GM23338 (cell line): ENCODE results near the gene NEK4. TPM values are rescaled to one million over a fixed set of nuclear protein-coding genes. Genes with fewer than 3 reads are reported as not detected.

Experiments used
- polyA plus RNA-seq: library from polyadenylated mRNA; unstranded; fragments of >200 nt; fragmentation: Nextera tagmentation; extraction: Ambion mirVana; gene quantifications from 2 replicates; pipeline ENCODE4 v1.2.1, GENCODE V29; 2016
- small RNA-seq: library from RNA; depleted of rRNA; stranded (forward); fragments of <200 nt; gene quantifications from one replicate; pipeline ENCODE3, GENCODE V24; 2014; ENCODE audit warnings: low replicate concordance
- total RNA-seq: library from RNA; depleted of rRNA; stranded (reverse); fragments of >200 nt; shearing (Covaris generic); gene quantifications from 2 replicates; pipeline ENCODE4 v1.2.3, GENCODE V29; 2014; rRNA removed

The NEK4 gene
- total and polyA plus RNA-seq, 2 experiments from 2014 or later = 8.6 to 42.7 TPM

Small RNA genes lying within 50 kb of the gene (small RNA-seq; reads per million reads assigned to genes)
- gene AC006254.2 = not detected
- gene RF00569 = 5,022 reads per million, percentile 100 among the genes with 10 or more reads in this experiment
- gene RF01183 = not detected
- 0.27 reads per million, percentile 8 among the genes with 10 or more reads in this experiment for gene SNORD19
- not detected for gene SNORD19B
- gene SNORD69 = 1,554 reads per million, percentile 100 among the genes with 10 or more reads in this experiment

Other genes starting within 250 kb of the NEK4 start
- 287 and 324 TPM in 2 replicates for gene NT5DC2, start 237.1 kb downstream of the NEK4 start, total RNA-seq
- 260 and 269 TPM in 2 replicates for gene NT5DC2, start 237.1 kb downstream of the NEK4 start, polyA plus RNA-seq
- 1.6 and 2.6 TPM in 2 replicates for gene UQCC5, start 234.3 kb downstream of the NEK4 start, total RNA-seq
- gene UQCC5, start 234.3 kb downstream of the NEK4 start, polyA plus RNA-seq = 156 and 157 TPM in 2 replicates
- 72.5 and 80.7 TPM in 2 replicates for gene PBRM1, start 85.0 kb downstream of the NEK4 start, total RNA-seq
- 40.8 and 57.5 TPM in 2 replicates for gene PBRM1, start 85.0 kb downstream of the NEK4 start, polyA plus RNA-seq
- 138 and 169 TPM in 2 replicates for gene GNL3, start 84.9 kb downstream of the NEK4 start, total RNA-seq
- 177 and 205 TPM in 2 replicates for gene GNL3, start 84.9 kb downstream of the NEK4 start, polyA plus RNA-seq
- gene GLT8D1, start 65.1 kb downstream of the NEK4 start, total RNA-seq = 40.8 and 50.7 TPM in 2 replicates
- gene GLT8D1, start 65.1 kb downstream of the NEK4 start, polyA plus RNA-seq = 24.6 and 30.0 TPM in 2 replicates
- 165 and 187 TPM in 2 replicates for gene SPCS1, start 64.8 kb downstream of the NEK4 start, total RNA-seq
- 277 and 288 TPM in 2 replicates for gene SPCS1, start 64.8 kb downstream of the NEK4 start, polyA plus RNA-seq
- not detected in 2 replicates for gene ITIH1, start 6.7 kb upstream of the NEK4 start, total RNA-seq
- not detected in 2 replicates for gene ITIH1, start 6.7 kb upstream of the NEK4 start, polyA plus RNA-seq
- 0.31 TPM in 1 of 2 replicates, not detected in the other for gene ITIH3, start 23.9 kb upstream of the NEK4 start, total RNA-seq
- not detected in 2 replicates for gene ITIH3, start 23.9 kb upstream of the NEK4 start, polyA plus RNA-seq
- gene ITIH4, start 59.7 kb upstream of the NEK4 start, total RNA-seq = 1.4 and 6.4 TPM in 2 replicates
- 0.82 and 0.89 TPM in 2 replicates for gene ITIH4, start 59.7 kb upstream of the NEK4 start, polyA plus RNA-seq
- gene MUSTN1, start 64.1 kb upstream of the NEK4 start, total RNA-seq = 1.4 TPM in 1 of 2 replicates, not detected in the other
- 0.40 and 1.2 TPM in 2 replicates for gene MUSTN1, start 64.1 kb upstream of the NEK4 start, polyA plus RNA-seq
- 23.6 and 24.3 TPM in 2 replicates for gene STIMATE, start 126.6 kb upstream of the NEK4 start, total RNA-seq
- gene STIMATE, start 126.6 kb upstream of the NEK4 start, polyA plus RNA-seq = 11.2 and 13.9 TPM in 2 replicates